T-helper 1 cell (primary cell): Measurements from ENCODE around the gene KCNQ2.

Experiments
- DNase-seq, 5 donors: peaks; one replicate each; pipeline ENCODE4 v3.0.0-alpha.2; 2012 to 2020

Gene KCNQ2

DNA sequence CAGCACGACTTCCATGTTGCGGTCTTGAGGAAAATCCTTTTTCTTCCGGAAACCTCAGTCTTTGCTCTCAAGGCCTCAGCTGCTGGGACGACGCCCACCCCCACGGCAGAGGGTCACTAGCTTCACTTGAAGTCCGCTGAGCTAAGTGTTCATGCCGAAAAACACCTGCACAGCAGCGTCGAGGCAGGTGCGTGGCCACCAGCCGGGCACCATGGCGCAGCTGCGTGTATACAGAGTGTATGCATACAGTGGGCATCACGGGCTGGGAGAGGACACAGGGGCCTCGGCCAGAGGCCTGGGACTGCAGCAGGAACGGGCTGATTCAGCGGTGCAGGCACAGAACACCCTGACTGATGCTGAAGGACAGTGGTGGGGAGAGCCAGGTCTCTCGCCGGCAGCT lies 20.1 kb downstream of the KCNQ2 start:
- no peak for DNase-seq

DNA sequence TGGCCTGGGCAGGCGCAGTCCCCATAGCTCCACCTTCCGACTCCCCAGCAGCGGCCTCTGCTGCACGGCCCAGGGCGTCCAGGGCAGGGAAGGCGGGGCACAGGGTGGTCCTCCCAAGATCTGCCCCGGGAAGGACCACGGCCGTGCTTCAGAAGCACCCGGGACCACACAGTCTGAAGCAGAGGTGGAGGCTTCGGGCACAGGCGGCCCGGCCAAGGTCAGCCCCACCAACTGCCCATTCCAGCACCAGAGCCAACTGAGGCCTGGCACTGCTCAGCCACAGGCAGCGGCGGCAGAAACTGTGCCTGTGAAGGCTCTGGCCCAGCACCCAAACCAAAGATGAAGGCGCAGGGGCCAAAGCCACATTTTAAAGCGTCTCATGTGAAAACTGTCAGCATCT lies 20.6 kb downstream of the KCNQ2 start:
- DNase-seq: no peak

DNA sequence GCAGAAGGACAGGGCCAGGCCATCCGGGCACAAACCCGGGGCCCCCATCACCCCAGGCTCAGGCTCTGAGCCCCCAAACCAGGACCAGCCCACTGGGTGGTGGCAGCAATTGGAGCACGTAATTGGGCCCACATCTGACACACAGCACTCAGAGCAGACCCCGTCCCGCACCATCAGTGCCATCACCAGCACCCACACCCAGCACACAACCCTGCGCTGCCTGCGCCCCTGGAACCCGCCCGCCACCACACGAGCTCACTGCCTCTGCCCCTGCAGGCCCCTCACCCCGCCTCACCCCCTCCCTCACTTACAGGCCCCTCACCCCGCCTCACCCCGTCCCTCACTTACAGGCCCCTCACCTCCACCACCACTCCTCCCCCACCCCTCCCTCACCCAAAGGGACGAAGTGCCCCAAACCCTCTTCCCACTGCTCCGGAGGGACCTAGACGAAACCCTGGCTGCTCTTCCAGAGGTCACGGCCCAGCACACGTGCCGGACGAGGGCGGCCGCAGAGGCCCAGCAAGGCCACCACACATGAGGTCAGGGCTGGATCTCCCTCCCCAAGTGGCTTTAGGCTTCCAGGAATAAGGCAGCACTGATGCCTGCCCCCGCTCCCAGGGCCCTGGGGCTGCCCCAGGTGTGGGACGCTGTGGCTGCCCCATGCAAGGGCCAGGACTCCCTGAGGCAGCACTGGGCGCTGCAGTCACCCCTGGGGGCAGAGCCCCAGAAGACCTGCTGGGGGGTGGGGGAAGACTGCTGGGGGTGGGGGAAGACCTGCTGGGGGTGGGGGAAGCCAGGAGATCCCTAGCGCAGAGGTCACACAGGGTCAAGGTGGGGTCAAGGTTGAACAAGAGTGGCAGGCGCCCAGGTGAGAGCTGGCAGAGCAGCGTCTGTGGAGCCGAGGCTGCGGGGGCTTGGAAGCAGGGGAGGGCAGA lies 22.4 kb downstream of the KCNQ2 start:
- DNase-seq: no peak

DNA sequence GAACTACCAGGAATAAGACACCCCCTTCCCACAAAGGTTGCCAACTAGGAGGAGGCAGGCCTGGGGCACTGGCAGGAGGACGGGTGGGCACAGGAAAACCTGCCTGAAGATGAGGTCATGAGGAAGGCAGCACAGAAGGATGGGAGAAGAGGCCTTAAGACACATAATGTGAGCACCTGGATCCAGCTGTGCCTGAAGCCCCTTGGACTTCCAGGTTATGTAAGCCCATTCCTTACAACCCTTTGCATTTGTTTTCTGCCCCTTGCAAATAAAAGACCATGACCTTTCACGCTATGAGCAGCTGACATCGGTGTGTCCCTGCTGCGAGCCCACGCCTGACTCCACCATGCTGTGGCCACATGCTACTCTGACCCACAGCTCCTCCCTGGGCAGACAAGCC lies 23.4 kb downstream of the KCNQ2 start:
- DNase-seq: no peak

DNA sequence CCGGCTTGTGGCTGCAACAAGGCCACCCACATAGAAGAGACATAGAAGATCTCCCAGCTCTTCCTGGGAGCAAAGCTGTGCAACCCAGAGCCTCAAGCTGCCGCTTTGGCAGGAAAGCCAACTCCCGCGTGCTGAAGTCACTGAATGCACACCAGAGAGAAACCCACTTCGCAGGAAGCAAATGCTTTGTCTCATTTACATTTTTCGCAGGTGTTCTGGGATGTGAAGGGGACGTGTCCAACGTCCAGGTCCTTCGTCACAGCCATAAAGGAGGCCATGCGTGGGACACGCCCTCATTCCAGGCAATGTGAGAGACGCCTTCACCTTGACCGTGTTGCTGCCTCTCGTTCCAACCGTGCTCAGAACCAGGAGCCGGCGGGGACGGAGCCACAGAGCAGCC lies 24.4 kb downstream of the KCNQ2 start:
- no peak for DNase-seq

DNA sequence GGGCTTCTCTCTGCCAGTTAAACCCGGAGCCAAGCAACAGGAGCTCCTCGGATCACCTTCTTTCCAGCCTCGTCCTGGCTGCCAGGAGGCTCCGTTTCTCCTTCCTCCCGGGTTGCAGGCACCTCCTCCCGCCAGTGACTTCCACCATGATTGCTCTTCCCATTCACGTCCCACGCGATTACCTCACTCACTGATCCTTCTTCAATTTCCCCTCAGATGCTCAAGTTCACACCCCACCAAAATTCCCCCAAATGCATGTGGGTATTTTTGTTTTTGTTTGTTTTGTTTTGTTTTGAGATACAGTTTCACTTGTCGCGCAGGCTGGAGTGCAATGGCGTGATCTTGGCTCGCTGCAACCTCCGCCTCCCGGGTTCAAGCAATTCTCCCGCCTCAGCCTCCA lies 25.1 kb downstream of the KCNQ2 start:
- no peak for DNase-seq

- DNase-seq: no peak
Measured at GRCh38 chr20:63446216-63447024, 26.0 kb downstream of the KCNQ2 start.

GRCh38 chr20:63445075-63445734 lies 27.2 kb downstream of the KCNQ2 start:
- no peak for DNase-seq

- DNase-seq: no peak
Measured at GRCh38 chr20:63444548-63444947, 27.9 kb downstream of the KCNQ2 start.

GRCh38 chr20:63443606-63444395 lies 28.7 kb downstream of the KCNQ2 start:
- DNase-seq: no peak

DNA sequence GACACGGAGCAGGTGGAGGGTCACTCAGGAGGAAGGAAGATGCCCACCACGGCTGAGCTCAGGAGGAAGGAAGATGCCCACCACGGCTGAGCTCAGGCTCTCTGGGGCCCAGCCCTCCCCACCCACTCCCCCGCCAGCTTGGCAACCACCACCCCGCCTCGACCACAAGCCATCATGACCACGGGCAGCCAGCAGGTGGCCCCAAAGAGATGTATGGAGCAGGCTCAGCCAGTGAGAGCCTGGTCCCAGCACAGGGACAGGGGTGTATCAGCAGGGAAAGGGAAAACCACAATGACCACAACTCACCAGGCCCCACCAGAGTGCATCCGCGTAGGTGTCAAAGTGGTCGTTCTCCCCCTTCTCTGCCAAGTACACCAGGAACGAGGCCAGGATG lies 30.4 kb downstream of the KCNQ2 start:
- peak in 4 of 5 donors; percentile 23 to 52 (median 32) for DNase-seq

- DNase-seq: no peak
Measured at GRCh38 chr20:63441136-63442099, 31.0 kb downstream of the KCNQ2 start.

DNA sequence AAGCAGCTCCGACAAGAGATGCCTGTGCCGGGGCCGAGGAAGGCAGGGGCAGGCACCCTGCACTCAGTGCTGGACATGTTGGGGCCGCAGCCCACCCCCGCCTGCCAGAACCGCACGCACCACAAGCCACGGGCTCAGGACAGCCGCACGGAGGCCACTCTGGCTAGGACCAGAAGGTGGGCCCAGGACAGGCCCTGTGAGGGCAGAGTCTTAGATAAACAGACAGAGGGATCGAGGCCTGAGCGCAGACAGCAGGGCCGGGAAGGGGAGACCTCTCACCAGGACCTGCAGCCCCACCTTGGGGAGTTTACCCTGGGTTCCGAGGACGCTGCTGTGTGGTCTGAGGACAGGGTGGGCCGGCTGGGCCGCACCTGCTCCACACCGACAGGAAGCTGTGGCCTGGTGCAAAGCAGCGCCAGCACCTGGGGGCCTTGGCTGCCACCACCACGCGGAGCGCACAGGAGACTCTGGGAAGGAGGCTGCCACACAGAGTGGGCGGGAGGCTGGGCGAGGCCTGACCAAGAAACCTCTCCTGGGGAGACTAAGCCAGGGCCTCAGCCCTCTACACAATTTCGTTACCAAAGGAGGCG lies 32.0 kb downstream of the KCNQ2 start:
- no peak for DNase-seq

GRCh38 chr20:63439866-63440265 lies 32.6 kb downstream of the KCNQ2 start:
- DNase-seq: no peak

DNA sequence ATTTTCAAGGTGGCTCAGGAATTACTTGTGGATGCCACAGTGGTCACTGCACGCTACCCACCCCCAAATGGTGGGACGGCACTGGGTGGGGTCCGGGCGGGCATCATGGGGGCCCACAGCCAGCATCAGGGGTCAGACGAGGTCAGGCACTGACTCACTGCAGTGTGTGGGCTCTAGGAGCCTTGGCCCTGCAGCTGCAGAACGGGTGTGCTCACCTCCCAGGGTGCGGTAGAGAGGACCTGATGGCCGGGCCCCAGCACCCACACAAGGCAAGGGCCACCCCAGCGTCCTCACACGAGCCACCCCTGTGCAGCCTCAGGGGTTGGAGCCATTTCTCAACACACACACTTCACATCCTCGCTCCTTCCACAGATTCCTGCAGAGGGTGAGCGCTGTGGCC lies 34.3 kb downstream of the KCNQ2 start:
- DNase-seq: no peak

DNA sequence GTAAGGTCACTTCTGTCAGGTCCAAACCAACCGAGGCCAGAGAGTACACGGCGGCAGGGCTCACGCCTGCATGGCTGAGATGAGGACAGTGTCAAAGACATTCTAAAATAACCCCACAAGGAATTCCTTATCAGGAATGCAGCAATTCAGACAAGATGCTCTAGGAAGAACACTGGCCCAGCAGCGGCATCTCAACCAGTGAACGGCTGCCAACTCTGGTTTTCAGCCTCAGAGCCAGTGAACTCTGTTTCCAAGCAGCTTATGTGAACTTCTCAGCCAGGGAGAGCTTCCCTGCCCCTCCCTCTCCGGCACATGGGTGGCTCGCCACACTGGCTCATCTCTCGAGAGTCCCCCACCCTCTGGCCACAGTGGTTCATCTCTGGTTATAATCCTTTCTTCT lies 36.9 kb downstream of the KCNQ2 start:
- DNase-seq: no peak

DNA sequence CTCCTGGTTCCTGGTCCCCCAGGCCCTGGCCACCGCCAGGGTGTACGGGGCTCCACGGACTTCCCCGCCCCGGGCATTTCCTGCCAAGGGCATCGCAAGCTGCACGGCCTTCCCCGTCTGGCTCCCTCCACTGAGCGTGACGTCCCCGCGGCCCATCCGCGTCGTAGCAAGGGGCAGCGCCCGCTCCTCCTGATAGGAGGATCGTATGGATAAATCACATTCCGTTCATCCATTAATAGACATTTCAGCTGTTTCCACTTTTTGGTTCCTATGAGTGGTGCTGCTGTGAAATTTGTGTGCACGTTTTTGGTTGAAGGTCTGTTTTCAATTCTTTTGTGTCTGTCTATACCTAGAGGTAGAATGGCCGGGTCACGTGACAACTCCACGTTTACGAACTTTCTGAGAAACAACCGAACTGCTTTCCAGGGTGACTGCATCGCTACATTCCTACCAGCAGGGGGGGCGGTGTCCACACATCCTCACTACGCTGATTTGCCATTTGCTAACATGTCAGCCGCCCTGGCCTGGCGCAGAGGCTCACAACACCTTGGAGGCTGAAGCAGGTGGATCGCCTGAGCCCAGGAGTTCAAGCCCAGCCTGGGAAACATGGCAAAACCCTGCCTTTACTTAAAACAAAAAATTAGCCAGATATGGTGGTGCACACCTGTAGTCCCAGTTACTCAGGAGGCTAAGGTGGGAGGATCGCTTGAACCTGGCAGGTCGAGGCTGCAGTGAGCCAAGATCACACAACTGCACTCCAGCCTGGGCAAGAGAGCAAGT lies 37.7 kb downstream of the KCNQ2 start:
- DNase-seq: peak; percentile 38 to 75 (median 69)

DNA sequence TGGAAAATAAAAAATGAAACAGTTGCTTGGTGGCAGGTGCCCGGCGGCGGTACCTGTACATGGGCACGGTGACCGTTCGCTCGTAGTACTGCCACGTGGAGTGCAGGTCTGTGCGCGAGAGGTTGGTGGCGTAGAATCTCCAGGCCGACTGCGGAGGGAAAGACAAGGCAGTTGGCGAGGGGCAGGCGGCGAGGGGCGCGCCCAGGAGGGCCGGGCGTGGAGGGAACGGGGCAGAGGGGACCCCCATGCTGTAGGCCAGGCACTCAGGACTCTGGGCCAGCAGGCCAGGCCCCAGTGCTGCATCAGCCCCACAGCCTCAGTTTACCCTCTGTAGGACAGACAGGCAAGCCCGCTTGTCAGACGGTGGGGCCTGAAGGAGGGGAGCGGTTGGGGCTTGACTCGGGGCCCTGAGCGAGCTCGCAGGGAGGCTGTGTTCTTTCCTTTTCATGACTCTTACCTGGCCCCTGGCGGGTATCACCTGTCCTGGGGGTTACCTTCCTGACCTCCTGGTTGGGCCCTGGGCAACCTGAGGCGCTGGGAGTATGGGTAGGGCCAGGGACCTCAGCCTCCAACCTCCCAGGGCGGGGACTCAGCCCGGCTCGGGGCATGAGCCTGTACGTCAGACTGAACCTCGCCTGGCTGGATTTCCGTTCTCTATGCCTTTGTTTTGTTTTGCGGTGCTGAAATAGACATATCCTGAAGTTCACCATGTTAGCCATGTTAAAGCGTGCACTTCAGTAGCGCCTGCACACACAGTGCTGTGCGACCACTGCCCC lies 38.5 kb downstream of the KCNQ2 start:
- peak in 1 of 5 donors; percentile 8 for DNase-seq

DNA sequence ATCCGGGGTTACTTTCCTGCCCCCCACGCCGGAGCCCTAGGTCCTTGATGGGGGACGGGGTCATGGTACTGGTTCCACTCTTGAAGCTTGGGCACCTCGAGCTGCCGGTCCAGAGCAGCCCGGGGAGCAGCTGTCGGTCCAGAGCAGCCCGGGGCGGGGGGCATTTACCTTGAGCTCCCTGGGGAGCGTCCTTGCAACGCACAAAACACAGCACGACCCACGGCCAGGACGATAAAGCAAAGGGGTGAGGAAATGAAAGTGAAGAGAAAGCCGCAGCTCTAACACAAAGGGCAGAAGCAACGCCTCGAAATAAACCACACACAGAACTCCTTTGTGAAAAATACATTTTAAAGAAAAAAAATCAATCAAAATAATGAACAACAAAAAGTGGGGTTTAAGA lies 39.1 kb downstream of the KCNQ2 start:
- DNase-seq: no peak
